Lung (tissue), 12 donors: ENCODE results near the gene TGM2. TPM values are rescaled to one million over a fixed set of nuclear protein-coding genes. Genes with fewer than 3 reads are reported as not detected.
A peak's percentile ranks its signal among the peaks of the same experiment; 100 is the strongest.

Experiments
- ATAC-seq: fragments of 200-7000 bp; cut with Tn5 transposase; one replicate; pipeline ENCODE4 v1.9.1; 2020; ENCODE audit warnings: moderate number of reproducible peaks; ENCODE audit not compliant: insufficient read depth, low FRiP score
- DNase-seq, 3 donors: peaks; one replicate each; pipeline ENCODE4 v3.0.0-alpha.2; 2013 to 2017
- H3K27ac ChIP-seq, 2 donors: one replicate each; pipeline ENCODE4 v1.5.1; 2013; ENCODE audit warnings: mild to moderate bottlenecking in 2 of 2, moderate library complexity in 2 of 2, control low read depth in 1 of 2, inconsistent platforms in 1 of 2, low read depth in 1 of 2, low read length in 1 of 2
- H3K27me3 ChIP-seq, 3 donors: one replicate each; pipeline ENCODE4 v1.5.1; 2013; ENCODE audit warnings: low read length in 2 of 3; ENCODE audit not compliant: control insufficient read depth in 3 of 3, insufficient read depth in 3 of 3
- H3K36me3 ChIP-seq, 4 donors: one replicate each; pipeline ENCODE4 v1.5.1; 2013; ENCODE audit warnings: low read length in 4 of 4, mild to moderate bottlenecking in 1 of 4, moderate library complexity in 1 of 4; ENCODE audit not compliant: control insufficient read depth in 4 of 4, insufficient read depth in 4 of 4
- H3K4me1 ChIP-seq, 5 donors: one replicate each; pipeline ENCODE4 v1.5.1; 2013; ENCODE audit warnings: low read length in 5 of 5, mild to moderate bottlenecking in 2 of 5, moderate library complexity in 1 of 5; ENCODE audit not compliant: control insufficient read depth in 5 of 5, insufficient read depth in 5 of 5
- H3K4me3 ChIP-seq: one replicate; pipeline ENCODE4 v1.5.1; 2013; ENCODE audit warnings: mild to moderate bottlenecking, control low read depth, moderate library complexity
- H3K9ac ChIP-seq, 2 donors: one replicate each; pipeline ENCODE4 v1.5.1; 2013; ENCODE audit warnings: low read length in 2 of 2, control low read depth in 1 of 2; ENCODE audit not compliant: insufficient read depth in 1 of 2
- H3K9me3 ChIP-seq, 4 donors: one replicate each; pipeline ENCODE4 v1.5.1; 2013; ENCODE audit warnings: low read length in 3 of 4, mild to moderate bottlenecking in 1 of 4, moderate library complexity in 1 of 4; ENCODE audit not compliant: control insufficient read depth in 4 of 4, insufficient read depth in 3 of 4
- CTCF ChIP-seq: IDR thresholded peaks from 2 replicates; pipeline ENCODE4 v1.5.1; 2012; ENCODE audit warnings: mild to moderate bottlenecking; ENCODE audit errors: control extremely low read depth, extremely low read depth
- WGBS, 2 donors: extraction: QIAGEN DNeasy Blood & Tissue Kit; methylation state at CpG; one replicate each; pipeline ENCODE4 v1.1.7; 2013; 5-methylcytosine and 5-hydroxymethylcytosine counted together
- polyA plus RNA-seq, 2 donors: library from polyadenylated mRNA; stranded (reverse); fragments of 200-250 nt; gene quantifications; one replicate each; pipeline ENCODE4 v1.2.1, GENCODE V29; 2013
- total RNA-seq, 2 donors: library from RNA; depleted of rRNA in 1 of 2; stranded (reverse); fragments of >200 nt in 1 of 2; gene quantifications; one replicate each; pipeline ENCODE4 v1.2.1, GENCODE V29; 2014 to 2021
- donor health status: control.
- donor health status: control.
- donor health status: Bipolar disorder and iron deficiency.
- donor health status: healthy.
- donor health status: DM: yes; HTN: yes; CAD: no.

TGM2 gene
- total and polyA plus RNA-seq, 4 donors, result 85.0 to 476 (median 325) TPM

- H3K36me3 ChIP-seq, result peaks cover 25 to 43% (median 29%) of the 10 kb centered on the region in 4 donors
- no peak overlapping the region for H3K4me3 ChIP-seq
- TF ChIP-seq CTCF, result no peak
- DNase-seq (peak in 1 of 3 donors; percentile 1), ATAC-seq (no peak)
- peak overlapping the region in 1 of 2 donors; percentile 13 for H3K27ac ChIP-seq
- no peak overlapping the region for H3K9ac ChIP-seq
- H3K4me1 ChIP-seq, result peaks cover 0 to 19% (median 14%) of the 10 kb centered on the region in 5 donors
- H3K27me3 ChIP-seq, result no peaks in the 10 kb centered on the region
- no peaks in the 10 kb centered on the region for H3K9me3 ChIP-seq
- 93 to 94% methylated on average over 11 of the region's 11 CpGs for WGBS, 2 donors
These were observed 27.5 kb downstream of the TGM2 start for GRCh38 chr20:38137441-38138037.

GRCh38 chr20:38136421-38137245, 28.4 kb downstream of the TGM2 start:
- no peak for TF ChIP-seq CTCF
- peak overlapping the region in 1 of 2 donors; percentile 61 for H3K27ac ChIP-seq
- H3K36me3 ChIP-seq, result peaks cover 27 to 42% (median 30%) of the 10 kb centered on the region in 4 donors
- no peaks in the 10 kb centered on the region for H3K27me3 ChIP-seq
- DNase-seq, result peak in 1 of 3 donors; percentile 9
- peaks cover 0 to 17% (median 14%) of the 10 kb centered on the region in 5 donors for H3K4me1 ChIP-seq
- H3K9me3 ChIP-seq, result no peaks in the 10 kb centered on the region
- WGBS, 2 donors, result 84 to 90% methylated on average over 14 of the region's 14 CpGs
- no peak overlapping the region for H3K9ac ChIP-seq
- ATAC-seq, result no peak
- no peak overlapping the region for H3K4me3 ChIP-seq

- 84 to 85% methylated on average over 28 of the region's 28 CpGs for WGBS, 2 donors
- no peak overlapping the region for H3K4me3 ChIP-seq
- DNase-seq (peak in 1 of 3 donors; percentile 3), ATAC-seq (no peak)
- H3K9ac ChIP-seq, result no peak overlapping the region
- no peaks in the 10 kb centered on the region for H3K27me3 ChIP-seq
- H3K9me3 ChIP-seq, result no peaks in the 10 kb centered on the region
- no peak for TF ChIP-seq CTCF
- H3K27ac ChIP-seq, result peak overlapping the region; percentile 26 to 61
- peaks cover 0 to 17% (median 12%) of the 10 kb centered on the region in 5 donors for H3K4me1 ChIP-seq
- H3K36me3 ChIP-seq, result peaks cover 27 to 44% (median 27%) of the 10 kb centered on the region in 4 donors
These were observed 29.2 kb downstream of the TGM2 start for GRCh38 chr20:38135651-38136420.
